HEK293 (cell line): Measurements from ENCODE around the gene ZNF222.

ENCODE experiments used
- CTCF ChIA-PET: fragments of 350-600 bp; formaldehyde crosslinking; extraction: SDS; loops from one replicate; lab custom pipeline; 2021; ENCODE audit warnings: antibody characterized with exemption; lab: Yijun Ruan, JAX
- POLR2A ChIA-PET: fragments of 300-600 bp; formaldehyde crosslinking; extraction: SDS; loops from one replicate; lab custom pipeline; 2020; ENCODE audit warnings: antibody characterized with exemption, inconsistent platforms; lab: Yijun Ruan, JAX
- H3K27ac ChIP-seq: fragments of 200-500 bp; sonication (Bioruptor generic); 2 replicates; pipeline ENCODE4 v1.5.1; 2014; ENCODE audit warnings: low read depth, low read length, control low read depth, inconsistent platforms; ENCODE audit errors: extremely low read depth
- H3K36me3 ChIP-seq, 2 experiments: fragments of 200-500 bp in 1 of 2; sonication (Bioruptor generic) in 1 of 2; 1 replicate in 1 of 2; 2 replicates in 1 of 2; pipeline ENCODE4 v1.5.1; 2014 to 2017; ENCODE audit warnings: inconsistent platforms in 2 of 2, low read length in 2 of 2; ENCODE audit not compliant: control insufficient read depth in 2 of 2, insufficient read depth in 1 of 2
- H3K4me1 ChIP-seq: fragments of 200-500 bp; sonication (Bioruptor generic); 2 replicates; pipeline ENCODE4 v1.5.1; 2014; ENCODE audit warnings: mild to moderate bottlenecking, low read length, inconsistent platforms; ENCODE audit not compliant: control insufficient read depth, insufficient read depth
- H3K4me3 ChIP-seq: 2 replicates; pipeline ENCODE4 v1.5.1; 2011; ENCODE audit warnings: low read depth, mild to moderate bottlenecking, control low read depth, low read length, moderate library complexity
- H3K9me3 ChIP-seq: fragments of 200-500 bp; sonication (Bioruptor generic); 2 replicates; pipeline ENCODE4 v1.5.1; 2014; ENCODE audit warnings: low read depth, low read length, inconsistent platforms; ENCODE audit not compliant: control insufficient read depth, insufficient read depth
- BCL11A ChIP-seq: fragments of 450-650 bp; formaldehyde crosslinking; IDR thresholded peaks from 2 replicates; pipeline ENCODE4 v1.5.1; 2016; ENCODE audit warnings: low read depth, missing biosample characterization, missing genetic modification characterization
- OSR2 ChIP-seq: fragments of 450-650 bp; formaldehyde crosslinking; IDR thresholded peaks from 2 replicates; pipeline ENCODE4 v1.5.1; 2016; ENCODE audit warnings: missing biosample characterization, missing genetic modification characterization
- SCRT1 ChIP-seq: fragments of 450-650 bp; formaldehyde crosslinking; IDR thresholded peaks from 2 replicates; pipeline ENCODE4 v1.5.1; 2016; ENCODE audit warnings: missing biosample characterization, missing genetic modification characterization, borderline replicate concordance
- SCRT2 ChIP-seq: fragments of 450-650 bp; formaldehyde crosslinking; IDR thresholded peaks from 2 replicates; pipeline ENCODE4 v1.5.1; 2016; ENCODE audit warnings: missing biosample characterization, missing genetic modification characterization
- SETDB1 ChIP-seq: IDR thresholded peaks from one replicate; pipeline ENCODE4 v1.6.1; 2017; ENCODE audit warnings: mild to moderate bottlenecking, low read length, moderate library complexity, mixed read lengths; ENCODE audit not compliant: insufficient read length
- ZBTB17 ChIP-seq: fragments of 450-650 bp; formaldehyde crosslinking; IDR thresholded peaks from 2 replicates; pipeline ENCODE4 v1.5.1; 2016; ENCODE audit warnings: missing biosample characterization, missing genetic modification characterization
- ZFHX2 ChIP-seq: fragments of 450-650 bp; formaldehyde crosslinking; conservative IDR thresholded peaks from 2 replicates; pipeline ENCODE4 v1.5.1; 2016; ENCODE audit warnings: missing biosample characterization, missing genetic modification characterization
- ZFP41 ChIP-seq: fragments of 450-650 bp; formaldehyde crosslinking; IDR thresholded peaks from 2 replicates; pipeline ENCODE4 v1.5.1; 2016; ENCODE audit warnings: missing biosample characterization, missing genetic modification characterization, borderline replicate concordance
- ZNF146 ChIP-seq: fragments of 450-650 bp; formaldehyde crosslinking; IDR thresholded peaks from 2 replicates; pipeline ENCODE4 v1.5.1; 2016; ENCODE audit warnings: missing biosample characterization, missing genetic modification characterization
- ZNF155 ChIP-seq: fragments of 450-650 bp; formaldehyde crosslinking; IDR thresholded peaks from 2 replicates; pipeline ENCODE4 v1.5.1; 2016; ENCODE audit warnings: missing biosample characterization, missing genetic modification characterization
- ZNF24 ChIP-seq: fragments of 450-650 bp; formaldehyde crosslinking; IDR thresholded peaks from 2 replicates; pipeline ENCODE4 v1.5.1; 2016; ENCODE audit warnings: missing biosample characterization, missing genetic modification characterization
- ZNF335 ChIP-seq: fragments of 450-650 bp; formaldehyde crosslinking; conservative IDR thresholded peaks from 2 replicates; pipeline ENCODE4 v1.5.1; 2016; ENCODE audit warnings: missing biosample characterization, missing genetic modification characterization
- ZNF391 ChIP-seq: fragments of 450-650 bp; formaldehyde crosslinking; IDR thresholded peaks from 2 replicates; pipeline ENCODE4 v1.5.1; 2016; ENCODE audit warnings: low read depth, missing biosample characterization, missing genetic modification characterization, borderline replicate concordance
- ZNF585B ChIP-seq: fragments of 450-650 bp; formaldehyde crosslinking; IDR thresholded peaks from 2 replicates; pipeline ENCODE4 v1.5.1; 2016; ENCODE audit warnings: missing biosample characterization, missing genetic modification characterization
- ZNF596 ChIP-seq: fragments of 450-650 bp; IDR thresholded peaks from 2 replicates; pipeline ENCODE4 v1.5.0; 2018; ENCODE audit warnings: missing biosample characterization, mild to moderate bottlenecking, missing genetic modification characterization, moderate library complexity
- ZNF629 ChIP-seq: fragments of 450-650 bp; formaldehyde crosslinking; IDR thresholded peaks from 2 replicates; pipeline ENCODE4 v1.5.1; 2017; ENCODE audit warnings: missing biosample characterization, missing genetic modification characterization
- ZNF658 ChIP-seq: fragments of 450-650 bp; formaldehyde crosslinking; IDR thresholded peaks from 2 replicates; pipeline ENCODE4; 2016; ENCODE audit warnings: missing biosample characterization, missing genetic modification characterization
- ZNF777 ChIP-seq: fragments of 450-650 bp; formaldehyde crosslinking; IDR thresholded peaks from 2 replicates; pipeline ENCODE4 v1.5.1; 2017; ENCODE audit warnings: missing biosample characterization, missing genetic modification characterization, borderline replicate concordance
- TF ChIP-seq, protein P1 (sequence below): fragments of 450-650 bp; formaldehyde crosslinking; IDR thresholded peaks from 2 replicates; pipeline ENCODE4 v1.5.1; 2016; ENCODE audit warnings: missing biosample characterization, missing genetic modification characterization
- TF ChIP-seq, protein P2 (sequence below): fragments of 450-650 bp; formaldehyde crosslinking; IDR thresholded peaks from 2 replicates; pipeline ENCODE4 v1.5.1; 2016; ENCODE audit warnings: missing biosample characterization, missing genetic modification characterization, low read depth
- TF ChIP-seq, protein P3 (sequence below): fragments of 450-650 bp; formaldehyde crosslinking; IDR thresholded peaks from 2 replicates; pipeline ENCODE4 v1.5.1; 2016; ENCODE audit warnings: missing biosample characterization, missing genetic modification characterization
- TF ChIP-seq, protein P4 (sequence below): fragments of 450-650 bp; IDR thresholded peaks from 2 replicates; pipeline ENCODE4 v1.5.1; 2018; ENCODE audit warnings: missing biosample characterization, missing genetic modification characterization
- TF ChIP-seq, protein P5 (sequence below): fragments of 450-650 bp; formaldehyde crosslinking; IDR thresholded peaks from 2 replicates; pipeline ENCODE4 v1.5.1; 2016; ENCODE audit warnings: missing biosample characterization, missing genetic modification characterization

The ZNF222 gene

DNA sequence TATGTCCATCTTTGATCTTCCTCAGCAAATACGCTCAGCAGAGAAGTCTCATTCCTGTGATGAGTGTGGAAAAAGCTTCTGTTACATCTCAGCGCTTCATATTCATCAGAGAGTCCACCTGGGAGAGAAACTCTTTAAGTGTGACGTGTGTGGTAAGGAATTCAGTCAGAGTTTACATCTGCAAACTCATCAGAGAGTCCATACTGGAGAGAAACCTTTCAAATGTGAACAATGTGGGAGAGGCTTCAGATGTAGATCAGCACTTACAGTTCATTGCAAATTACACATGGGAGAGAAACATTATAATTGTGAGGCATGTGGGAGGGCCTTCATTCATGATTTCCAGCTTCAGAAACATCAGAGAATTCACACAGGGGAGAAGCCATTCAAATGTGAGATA lies 41.1 kb downstream of the ZNF222 start:
- H3K27ac ChIP-seq = no peak overlapping the region
- TF ChIP-seq ZNF391 (tag by site-specific recombination) (no peak), ZNF629 (tag by site-specific recombination) (no peak), SETDB1 (peak; percentile 90)
- TF ChIP-seq, protein P1, sequence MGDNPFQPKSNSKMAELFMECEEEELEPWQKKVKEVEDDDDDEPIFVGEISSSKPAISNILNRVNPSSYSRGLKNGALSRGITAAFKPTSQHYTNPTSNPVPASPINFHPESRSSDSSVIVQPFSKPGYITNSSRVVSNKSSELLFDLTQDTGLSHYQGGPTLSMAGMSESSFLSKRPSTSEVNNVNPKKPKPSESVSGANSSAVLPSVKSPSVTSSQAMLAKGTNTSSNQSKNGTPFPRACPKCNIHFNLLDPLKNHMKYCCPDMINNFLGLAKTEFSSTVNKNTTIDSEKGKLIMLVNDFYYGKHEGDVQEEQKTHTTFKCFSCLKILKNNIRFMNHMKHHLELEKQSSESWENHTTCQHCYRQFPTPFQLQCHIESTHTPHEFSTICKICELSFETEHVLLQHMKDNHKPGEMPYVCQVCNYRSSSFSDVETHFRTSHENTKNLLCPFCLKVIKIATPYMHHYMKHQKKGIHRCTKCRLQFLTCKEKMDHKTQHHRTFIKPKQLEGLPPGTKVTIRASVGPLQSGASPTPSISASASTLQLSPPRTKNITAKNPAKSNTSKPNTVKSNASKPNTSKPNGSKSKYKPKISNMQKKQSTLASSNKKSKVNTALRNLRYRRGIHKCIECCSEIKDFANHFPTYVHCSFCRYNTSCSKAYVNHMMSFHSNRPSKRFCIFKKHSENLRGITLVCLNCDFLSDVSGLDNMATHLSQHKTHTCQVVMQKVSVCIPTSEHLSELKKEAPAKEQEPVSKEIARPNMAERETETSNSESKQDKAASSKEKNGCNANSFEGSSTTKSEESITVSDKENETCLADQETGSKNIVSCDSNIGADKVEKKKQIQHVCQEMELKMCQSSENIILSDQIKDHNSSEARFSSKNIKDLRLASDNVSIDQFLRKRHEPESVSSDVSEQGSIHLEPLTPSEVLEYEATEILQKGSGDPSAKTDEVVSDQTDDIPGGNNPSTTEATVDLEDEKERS (tag by site-specific recombination) = 0 out of 2 replicates have a peak, but pooled peaks have one; percentile 40
- TF ChIP-seq, protein P2, sequence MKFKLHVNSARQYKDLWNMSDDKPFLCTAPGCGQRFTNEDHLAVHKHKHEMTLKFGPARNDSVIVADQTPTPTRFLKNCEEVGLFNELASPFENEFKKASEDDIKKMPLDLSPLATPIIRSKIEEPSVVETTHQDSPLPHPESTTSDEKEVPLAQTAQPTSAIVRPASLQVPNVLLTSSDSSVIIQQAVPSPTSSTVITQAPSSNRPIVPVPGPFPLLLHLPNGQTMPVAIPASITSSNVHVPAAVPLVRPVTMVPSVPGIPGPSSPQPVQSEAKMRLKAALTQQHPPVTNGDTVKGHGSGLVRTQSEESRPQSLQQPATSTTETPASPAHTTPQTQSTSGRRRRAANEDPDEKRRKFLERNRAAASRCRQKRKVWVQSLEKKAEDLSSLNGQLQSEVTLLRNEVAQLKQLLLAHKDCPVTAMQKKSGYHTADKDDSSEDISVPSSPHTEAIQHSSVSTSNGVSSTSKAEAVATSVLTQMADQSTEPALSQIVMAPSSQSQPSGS = no peak
- TF ChIP-seq, all 188 proteins: peak for 2
- H3K36me3 ChIP-seq = peaks cover 61 to 80% of the 10 kb centered on the region in 2 experiments
- CTCF ChIA-PET = interaction anchor here (0.5 kb wide), 1 partner anchor 1069 kb away, joined by 6 read pairs; no protein-coding TSS in a partner anchor
- H3K4me1 ChIP-seq = peaks cover 1% of the 10 kb centered on the region
- no peak overlapping the region for H3K4me3 ChIP-seq
- peaks cover 37% of the 10 kb centered on the region for H3K9me3 ChIP-seq
- POLR2A ChIA-PET = no interaction called here

DNA sequence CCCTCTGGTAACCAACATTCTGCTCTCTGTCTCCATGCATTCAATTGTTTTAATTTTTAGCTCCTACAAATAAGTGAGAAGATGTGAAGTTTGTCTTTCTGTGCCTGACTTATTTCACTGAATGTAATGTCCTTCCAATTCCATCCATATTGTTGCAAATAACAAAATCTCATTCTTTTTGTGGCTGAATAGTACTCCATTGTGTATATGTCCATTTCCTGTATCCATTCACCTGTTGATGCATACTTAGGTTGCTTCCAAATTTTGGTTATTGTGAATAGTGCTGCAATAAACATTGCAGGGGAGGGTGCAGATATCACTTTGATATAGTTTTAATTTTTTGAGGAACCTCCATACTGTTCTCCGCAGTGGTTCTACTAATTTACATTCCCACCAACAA lies 44.2 kb downstream of the ZNF222 start:
- no peak overlapping the region for H3K4me3 ChIP-seq
- H3K4me1 ChIP-seq = peaks cover 13% of the 10 kb centered on the region
- peaks cover 30 to 61% of the 10 kb centered on the region in 2 experiments for H3K36me3 ChIP-seq
- no peak for TF ChIP-seq ZNF658
- no peak for TF ChIP-seq ZNF777
- no peak for TF ChIP-seq ZNF585B (tag by site-specific recombination)
- TF ChIP-seq, protein P3, sequence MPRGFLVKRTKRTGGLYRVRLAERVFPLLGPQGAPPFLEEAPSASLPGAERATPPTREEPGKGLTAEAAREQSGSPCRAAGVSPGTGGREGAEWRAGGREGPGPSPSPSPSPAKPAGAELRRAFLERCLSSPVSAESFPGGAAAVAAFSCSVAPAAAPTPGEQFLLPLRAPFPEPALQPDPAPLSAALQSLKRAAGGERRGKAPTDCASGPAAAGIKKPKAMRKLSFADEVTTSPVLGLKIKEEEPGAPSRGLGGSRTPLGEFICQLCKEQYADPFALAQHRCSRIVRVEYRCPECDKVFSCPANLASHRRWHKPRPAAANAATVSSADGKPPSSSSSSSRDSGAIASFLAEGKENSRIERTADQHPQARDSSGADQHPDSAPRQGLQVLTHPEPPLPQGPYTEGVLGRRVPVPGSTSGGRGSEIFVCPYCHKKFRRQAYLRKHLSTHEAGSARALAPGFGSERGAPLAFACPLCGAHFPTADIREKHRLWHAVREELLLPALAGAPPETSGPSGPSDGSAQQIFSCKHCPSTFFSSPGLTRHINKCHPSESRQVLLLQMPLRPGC (tag by site-specific recombination) = no peak
- TF ChIP-seq OSR2 (tag by site-specific recombination) = no peak
- TF ChIP-seq BCL11A (tag by site-specific recombination) = no peak
- TF ChIP-seq ZNF24 (tag by site-specific recombination) = no peak
- TF ChIP-seq ZNF155 = no peak
- TF ChIP-seq ZNF596 (tag by site-specific recombination) = no peak
- TF ChIP-seq ZNF335 = no peak
- peak; percentile 80 for TF ChIP-seq ZNF146
- TF ChIP-seq ZBTB17 (tag by site-specific recombination) = no peak
- peak; percentile 92 for TF ChIP-seq SCRT2
- TF ChIP-seq, protein P4, sequence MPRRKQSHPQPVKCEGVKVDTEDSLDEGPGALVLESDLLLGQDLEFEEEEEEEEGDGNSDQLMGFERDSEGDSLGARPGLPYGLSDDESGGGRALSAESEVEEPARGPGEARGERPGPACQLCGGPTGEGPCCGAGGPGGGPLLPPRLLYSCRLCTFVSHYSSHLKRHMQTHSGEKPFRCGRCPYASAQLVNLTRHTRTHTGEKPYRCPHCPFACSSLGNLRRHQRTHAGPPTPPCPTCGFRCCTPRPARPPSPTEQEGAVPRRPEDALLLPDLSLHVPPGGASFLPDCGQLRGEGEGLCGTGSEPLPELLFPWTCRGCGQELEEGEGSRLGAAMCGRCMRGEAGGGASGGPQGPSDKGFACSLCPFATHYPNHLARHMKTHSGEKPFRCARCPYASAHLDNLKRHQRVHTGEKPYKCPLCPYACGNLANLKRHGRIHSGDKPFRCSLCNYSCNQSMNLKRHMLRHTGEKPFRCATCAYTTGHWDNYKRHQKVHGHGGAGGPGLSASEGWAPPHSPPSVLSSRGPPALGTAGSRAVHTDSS (tag by site-specific recombination) = no peak
- TF ChIP-seq SCRT1 (tag by site-specific recombination) = 0 out of 2 replicates have a peak, but pooled peaks have one; percentile 62
- TF ChIP-seq ZFP41 (tag by site-specific recombination) = no peak
- no peak for TF ChIP-seq ZFHX2 (tag by site-specific recombination)
- TF ChIP-seq, protein P5, sequence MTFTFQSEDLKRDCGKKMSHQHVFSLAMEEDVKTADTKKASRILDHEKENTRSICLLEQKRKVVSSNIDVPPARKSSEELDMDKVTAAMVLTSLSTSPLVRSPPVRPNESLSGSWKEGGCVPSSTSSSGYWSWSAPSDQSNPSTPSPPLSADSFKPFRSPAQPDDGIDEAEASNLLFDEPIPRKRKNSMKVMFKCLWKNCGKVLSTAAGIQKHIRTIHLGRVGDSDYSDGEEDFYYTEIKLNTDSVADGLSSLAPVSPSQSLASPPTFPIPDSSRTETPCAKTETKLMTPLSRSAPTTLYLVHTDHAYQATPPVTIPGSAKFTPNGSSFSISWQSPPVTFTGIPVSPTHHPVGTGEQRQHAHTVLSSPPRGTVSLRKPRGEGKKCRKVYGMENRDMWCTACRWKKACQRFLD (tag by site-specific recombination) = no peak
- ChIA-PET POLR2A (no interaction called here), CTCF (interaction anchor here (1.6 kb wide), 2 partner anchors 19 to 190 kb away, joined by 3 read pairs; no protein-coding TSS in a partner anchor)
- no peak overlapping the region for H3K27ac ChIP-seq
- peaks cover 37% of the 10 kb centered on the region for H3K9me3 ChIP-seq
